HG03378 (cell line): ENCODE measurements around the gene CLEC10A.
"Not testable (repeated sequence)": the region's sequence is repeated elsewhere in the genome, so short reads cannot be mapped to it uniquely, and the experiment has no call there.

Experiments
- ATAC-seq: cut with Tn5 transposase; IDR thresholded peaks from one replicate; pipeline ENCODE4 v1.9.1; 2021; ENCODE audit warnings: mild to moderate bottlenecking, moderate library complexity; ENCODE audit not compliant: unreplicated experiment

The CLEC10A gene, protein sequence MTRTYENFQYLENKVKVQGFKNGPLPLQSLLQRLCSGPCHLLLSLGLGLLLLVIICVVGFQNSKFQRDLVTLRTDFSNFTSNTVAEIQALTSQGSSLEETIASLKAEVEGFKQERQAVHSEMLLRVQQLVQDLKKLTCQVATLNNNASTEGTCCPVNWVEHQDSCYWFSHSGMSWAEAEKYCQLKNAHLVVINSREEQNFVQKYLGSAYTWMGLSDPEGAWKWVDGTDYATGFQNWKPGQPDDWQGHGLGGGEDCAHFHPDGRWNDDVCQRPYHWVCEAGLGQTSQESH

GRCh38 chr17:7079581-7080455, at the start of gene CLEC10A:
CLEC10A (minus strand) TSS chr17:7080251; CDS start chr17:7078812, 1,439 bp downstream.
- no peak for ATAC-seq

GRCh38 chr17:7129311-7129710, 49.3 kb upstream of the CLEC10A start:
- no peak for ATAC-seq

- ATAC-seq: no peak
These were observed 48.1 kb upstream of the CLEC10A start for GRCh38 chr17:7128160-7128559.

- not testable (repeated sequence) for ATAC-seq
These were observed 47.5 kb upstream of the CLEC10A start for GRCh38 chr17:7127501-7127900.

DNA sequence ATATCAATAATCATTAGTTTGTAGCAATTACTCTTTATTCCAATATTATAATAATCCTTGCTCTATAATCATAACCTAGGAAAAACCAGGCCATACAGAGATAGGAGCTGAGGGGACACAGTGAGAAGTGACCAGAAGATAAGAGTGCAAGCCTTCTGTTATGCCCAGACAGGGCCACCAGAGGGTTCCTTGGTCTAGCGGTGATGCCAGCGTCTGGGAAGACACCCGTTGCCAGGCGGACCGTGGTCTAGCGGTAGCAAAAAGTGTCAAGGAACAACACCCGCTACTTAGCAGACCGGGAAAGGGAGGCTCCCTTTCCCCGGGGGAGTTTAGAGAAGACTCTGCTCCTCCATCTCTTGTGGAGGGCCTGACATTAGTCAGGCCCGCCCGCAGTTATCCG, 46.3 kb upstream of the CLEC10A start:
- ATAC-seq: not testable (repeated sequence)

DNA sequence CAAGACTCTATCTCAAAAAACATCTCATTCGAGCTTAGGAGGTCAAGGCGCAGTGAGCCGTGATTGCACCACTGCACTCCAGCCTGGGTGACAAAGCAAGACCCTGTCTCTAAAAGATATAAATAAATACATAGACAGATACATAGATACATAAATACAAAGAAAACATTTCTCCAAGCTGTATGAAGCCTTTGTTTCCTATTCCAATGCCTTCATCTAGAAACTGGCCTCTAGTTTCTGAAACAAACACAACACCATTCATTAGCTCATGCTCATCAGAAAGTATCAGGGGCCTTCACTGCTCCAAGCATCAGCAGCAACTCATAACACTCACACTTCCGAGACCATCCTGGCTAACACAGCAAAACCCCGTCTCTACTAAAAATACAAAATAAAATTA, 44.9 kb upstream of the CLEC10A start:
- ATAC-seq: no peak

- no peak for ATAC-seq
These were observed 43.8 kb upstream of the CLEC10A start for GRCh38 chr17:7123844-7124243.

- no peak for ATAC-seq
These were observed 42.3 kb upstream of the CLEC10A start for GRCh38 chr17:7122381-7122780.

DNA sequence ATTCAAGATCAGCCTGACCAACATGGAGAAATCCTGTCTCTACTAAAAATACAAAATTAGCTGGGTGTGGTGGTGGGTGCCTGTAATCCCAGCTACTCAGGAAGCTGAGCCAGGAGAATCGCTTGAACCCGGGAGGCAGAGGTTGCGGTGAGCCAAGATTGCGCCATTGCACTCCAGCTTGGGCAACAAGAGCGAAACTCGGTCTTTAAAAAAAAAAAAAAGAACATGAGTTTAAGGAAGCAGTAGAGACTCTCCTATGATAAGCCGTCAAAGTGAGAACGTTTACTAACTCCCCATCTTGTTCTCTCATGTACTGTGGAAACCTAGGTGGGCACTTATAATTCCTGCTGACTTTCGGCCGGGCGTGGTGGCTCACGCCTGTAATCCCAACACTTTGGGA, 40.6 kb upstream of the CLEC10A start:
- not testable (repeated sequence) for ATAC-seq

DNA sequence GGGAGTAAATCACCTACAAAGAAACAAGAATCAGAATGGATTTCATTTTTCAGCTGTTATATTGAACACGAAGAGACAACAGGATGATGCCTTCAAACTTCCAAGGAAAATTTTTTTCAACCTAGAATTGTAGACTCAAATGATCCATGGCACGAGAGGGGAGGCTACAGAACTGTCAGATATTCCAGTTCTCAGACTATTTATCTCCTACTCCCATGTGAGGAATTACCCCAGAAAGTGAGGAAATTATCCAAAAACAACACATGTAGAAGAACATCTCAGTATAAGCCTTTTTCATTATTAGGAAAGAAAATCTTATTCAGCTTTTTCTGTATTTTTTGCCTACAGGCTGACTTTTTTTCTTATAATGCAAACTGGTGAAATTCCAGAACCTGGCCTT, 40.1 kb upstream of the CLEC10A start:
- ATAC-seq: no peak

GRCh38 chr17:7119314-7119713, 39.3 kb upstream of the CLEC10A start:
- no peak for ATAC-seq

GRCh38 chr17:7114875-7115614, 35.0 kb upstream of the CLEC10A start:
- no peak for ATAC-seq

GRCh38 chr17:7114241-7114874, 34.3 kb upstream of the CLEC10A start, which contains the start of gene ASGR2:
ASGR2 (minus strand) TSS chr17:7114822; CDS start chr17:7114240, 582 bp downstream.
- ATAC-seq: no peak

DNA sequence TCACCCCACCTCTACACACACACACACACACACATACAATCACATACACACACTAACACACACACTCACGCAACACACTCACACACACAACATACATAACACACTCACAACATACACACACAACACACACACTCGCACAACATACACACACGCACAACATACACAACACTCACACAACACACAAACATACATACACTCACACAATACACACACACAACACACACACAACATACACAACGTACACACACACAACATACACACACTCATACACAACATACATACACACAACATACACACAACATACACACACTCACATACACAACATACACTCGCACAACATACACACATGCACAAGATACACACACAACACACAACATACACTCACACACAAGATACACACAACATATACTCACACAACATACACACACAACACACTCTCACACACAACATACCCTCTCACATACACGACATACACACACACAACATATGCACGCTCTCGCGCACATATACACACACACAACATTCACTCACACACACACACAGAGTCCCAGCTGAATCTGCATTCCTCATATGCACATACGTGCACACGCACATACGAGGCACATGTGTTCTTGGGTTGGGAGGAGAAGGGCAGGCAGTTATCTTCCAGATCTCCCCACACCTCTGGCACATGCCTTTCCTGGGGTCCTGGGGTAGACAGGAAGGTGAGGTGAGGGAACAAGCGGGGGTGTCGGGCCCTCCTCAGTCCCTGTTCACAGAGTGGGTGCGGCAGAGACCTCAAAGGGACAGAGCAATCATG, 33.4 kb upstream of the CLEC10A start:
- no peak for ATAC-seq

DNA sequence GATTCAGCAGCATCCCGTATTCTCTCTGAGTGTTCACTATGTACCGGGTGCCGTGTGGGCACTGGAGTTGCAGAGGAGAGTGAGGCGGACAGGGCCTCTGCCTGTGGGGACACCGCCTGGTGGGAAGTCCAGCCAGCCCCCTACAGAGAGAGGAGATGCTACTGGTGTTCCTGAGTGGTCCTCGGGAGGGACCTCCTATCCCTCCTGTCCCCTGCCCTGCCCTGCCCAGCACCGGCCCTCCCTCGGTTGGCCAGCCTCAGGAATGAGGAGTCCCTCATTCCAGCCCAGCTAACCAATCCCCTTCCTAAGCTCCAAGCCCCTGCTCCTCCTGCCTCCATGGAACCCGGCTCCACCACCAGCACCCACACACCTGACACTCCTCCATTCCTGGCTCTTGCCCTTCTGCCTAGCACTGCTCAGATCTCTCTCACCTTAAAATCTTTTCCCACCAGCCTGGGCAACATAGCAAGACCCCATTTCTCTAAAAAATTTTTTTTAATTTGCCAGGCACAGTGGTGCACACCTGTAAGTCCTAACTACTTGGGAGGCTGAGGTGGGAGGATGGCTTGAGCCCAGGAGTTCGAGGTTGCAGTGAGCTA, 32.6 kb upstream of the CLEC10A start:
- ATAC-seq: no peak

DNA sequence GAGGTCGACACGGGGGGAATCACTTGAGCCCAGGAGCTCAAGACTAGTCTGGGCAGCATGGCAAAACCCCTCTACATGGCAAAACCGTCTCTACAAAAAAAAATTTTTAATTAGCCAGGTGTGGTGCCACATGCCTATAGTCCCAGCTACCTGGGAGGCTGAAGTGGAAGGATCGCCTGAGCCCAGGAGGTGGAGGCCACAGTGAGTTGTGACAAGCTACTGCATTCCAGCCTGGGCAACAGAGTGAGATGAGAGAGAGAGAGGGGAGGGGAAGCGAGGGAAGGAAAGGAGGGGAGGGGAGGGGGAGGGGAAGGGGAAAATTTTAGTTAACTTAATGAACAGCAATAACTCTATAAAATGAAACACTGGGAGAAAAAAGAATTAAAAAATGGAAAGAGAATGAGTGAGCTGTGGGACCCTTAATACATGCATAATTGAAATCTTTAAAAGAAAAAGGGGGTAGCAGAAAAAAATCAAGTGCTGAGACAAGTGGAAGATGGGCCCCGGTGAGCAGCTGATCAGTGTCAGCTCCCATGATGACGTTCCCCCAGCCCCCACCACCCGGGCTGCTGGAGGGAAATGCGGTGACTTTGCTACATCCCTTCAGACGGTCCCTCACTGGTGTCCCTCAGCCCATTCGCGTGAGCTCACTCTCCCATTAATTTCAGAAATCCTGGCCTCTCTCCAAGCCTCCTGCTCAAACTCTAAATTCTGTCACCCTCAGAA, 31.9 kb upstream of the CLEC10A start:
- ATAC-seq: no peak

DNA sequence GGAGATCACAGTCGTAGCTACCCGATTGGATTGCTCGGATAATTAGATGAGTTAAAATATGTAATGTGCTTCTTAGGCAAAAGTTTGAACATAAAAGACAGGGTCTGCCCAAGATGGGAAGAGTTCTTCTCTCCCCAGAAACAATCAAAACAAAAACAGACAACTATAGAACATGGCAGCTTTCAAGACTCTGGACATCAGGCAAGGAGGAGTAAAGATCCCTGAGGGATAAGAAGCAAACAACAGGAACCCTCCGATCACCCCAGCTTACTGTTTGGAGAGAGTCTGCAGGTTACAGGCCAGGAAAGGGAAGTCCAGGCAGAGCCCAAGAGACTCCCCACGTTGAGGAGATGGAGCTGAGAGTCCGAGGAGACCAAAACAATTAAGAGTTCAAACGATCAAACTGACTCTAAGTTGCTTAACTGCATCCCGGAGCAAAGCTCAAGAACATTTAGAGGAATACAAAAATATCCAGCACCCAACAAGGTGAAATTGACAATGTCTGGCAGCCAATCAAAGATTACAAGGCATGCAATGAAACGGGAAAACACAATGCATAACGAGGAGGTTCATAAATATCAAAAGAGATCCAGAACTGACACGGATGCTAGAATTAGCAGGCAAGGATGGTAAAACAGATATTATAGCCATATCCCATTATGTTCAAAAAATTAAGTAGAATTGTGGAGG, 30.7 kb upstream of the CLEC10A start:
- ATAC-seq: no peak
